Glutamatergic neuron (in vitro differentiated cells): ENCODE results near the gene FRMD3. TPM values are rescaled to one million over a fixed set of nuclear protein-coding genes. Genes with fewer than 3 reads are reported as not detected.

Experiments
- DNase-seq: peaks from one replicate; pipeline ENCODE4 v3.0.0; 2022
- H3K27ac Mint-ChIP-seq: one replicate; pipeline ENCODE4 v1.8.0; 2020; ENCODE audit warnings: mild to moderate bottlenecking, mixed read lengths, inconsistent platforms; ENCODE audit not compliant: unreplicated experiment
- H3K27me3 Mint-ChIP-seq: one replicate; pipeline ENCODE4 v1.8.0; 2020; ENCODE audit warnings: mild to moderate bottlenecking, moderate library complexity, mixed read lengths, inconsistent platforms; ENCODE audit not compliant: unreplicated experiment
- H3K36me3 Mint-ChIP-seq: one replicate; pipeline ENCODE4 v1.8.0; 2020; ENCODE audit warnings: mild to moderate bottlenecking, mixed read lengths, inconsistent platforms; ENCODE audit not compliant: unreplicated experiment
- H3K4me1 Mint-ChIP-seq: one replicate; pipeline ENCODE4 v1.8.0; 2020; ENCODE audit warnings: mild to moderate bottlenecking, low read depth, mixed read lengths, inconsistent platforms; ENCODE audit not compliant: unreplicated experiment
- H3K4me3 Mint-ChIP-seq: one replicate; pipeline ENCODE4 v1.8.0; 2020; ENCODE audit warnings: mild to moderate bottlenecking, mixed read lengths, inconsistent platforms; ENCODE audit not compliant: unreplicated experiment
- H3K9me3 Mint-ChIP-seq: one replicate; pipeline ENCODE4 v1.8.0; 2020; ENCODE audit warnings: mild to moderate bottlenecking, moderate library complexity, mixed read lengths, inconsistent platforms; ENCODE audit not compliant: unreplicated experiment
- CTCF ChIP-seq: fragments of 200-600 bp; sonication (generic); IDR thresholded peaks from one replicate; pipeline ENCODE4 v1.5.0; 2021; ENCODE audit not compliant: partially characterized antibody, unreplicated experiment
- total RNA-seq: library from RNA; stranded (reverse); fragmentation: NEBNext Ultra II Directional; extraction: Animal tissue kit (Norgen Biotek cat#: 25700); gene quantifications from one replicate; pipeline ENCODE4 v1.2.1, GENCODE V29; 2021; ENCODE audit not compliant: unreplicated experiment

The FRMD3 gene
- total RNA-seq, 1 donor from 2014 or later, result 20.7 TPM

GRCh38 chr9:83355729-83356151 is 182.5 kb downstream of the FRMD3 start:
- Mint-ChIP-seq H3K27ac (no peak overlapping the region), H3K36me3 (peaks cover 5% of the 10 kb centered on the region), H3K27me3 (peaks cover 2% of the 10 kb centered on the region), H3K4me1 (no peaks in the 10 kb centered on the region), H3K9me3 (peaks cover 2% of the 10 kb centered on the region), H3K4me3 (no peak overlapping the region)
- DNase-seq, result no peak
- TF ChIP-seq CTCF, result no peak

GRCh38 chr9:83355024-83355444 is 183.2 kb downstream of the FRMD3 start:
- Mint-ChIP-seq H3K4me3 (no peak overlapping the region), H3K9me3 (peaks cover 2% of the 10 kb centered on the region), H3K4me1 (no peaks in the 10 kb centered on the region), H3K27ac (no peak overlapping the region), H3K36me3 (peaks cover 5% of the 10 kb centered on the region), H3K27me3 (no peaks in the 10 kb centered on the region)
- no peak for DNase-seq
- no peak for TF ChIP-seq CTCF

- no peak overlapping the region for H3K27ac Mint-ChIP-seq
- no peak for TF ChIP-seq CTCF
- no peaks in the 10 kb centered on the region for H3K36me3 Mint-ChIP-seq
- peaks cover 10% of the 10 kb centered on the region for H3K4me1 Mint-ChIP-seq
- DNase-seq, result no peak
- H3K27me3 Mint-ChIP-seq, result no peaks in the 10 kb centered on the region
- no peaks in the 10 kb centered on the region for H3K9me3 Mint-ChIP-seq
- H3K4me3 Mint-ChIP-seq, result no peak overlapping the region
These were observed 189.2 kb downstream of the FRMD3 start for GRCh38 chr9:83349031-83349430.

- Mint-ChIP-seq H3K9me3 (peaks cover 10% of the 10 kb centered on the region), H3K27me3 (peaks cover 3% of the 10 kb centered on the region), H3K4me3 (no peak overlapping the region), H3K4me1 (peaks cover 19% of the 10 kb centered on the region), H3K27ac (no peak overlapping the region), H3K36me3 (peaks cover 4% of the 10 kb centered on the region)
- TF ChIP-seq CTCF, result no peak
- no peak for DNase-seq
These were observed 191.4 kb downstream of the FRMD3 start for GRCh38 chr9:83346655-83347420.

- H3K36me3 Mint-ChIP-seq, result peaks cover 4% of the 10 kb centered on the region
- H3K27me3 Mint-ChIP-seq, result peaks cover 12% of the 10 kb centered on the region
- no peak overlapping the region for H3K4me3 Mint-ChIP-seq
- H3K9me3 Mint-ChIP-seq, result peaks cover 15% of the 10 kb centered on the region
- H3K27ac Mint-ChIP-seq, result no peak overlapping the region
- H3K4me1 Mint-ChIP-seq, result peaks cover 20% of the 10 kb centered on the region
- no peak for TF ChIP-seq CTCF
- DNase-seq, result no peak
These were observed 194.7 kb downstream of the FRMD3 start for GRCh38 chr9:83343366-83343999.
